H7 (cell line): ENCODE results near the gene FBXO15. TPM values are rescaled to one million over a fixed set of nuclear protein-coding genes. Genes with fewer than 3 reads are reported as not detected.

Experiments used
- DNase-seq: peaks from one replicate; pipeline ENCODE4 v3.0.0; 2012
- H3K27me3 ChIP-seq: 2 replicates; pipeline ENCODE4 v1.6.0; 2011; ENCODE audit warnings: mild to moderate bottlenecking, low read length; ENCODE audit not compliant: control insufficient read depth, insufficient read depth
- H3K36me3 ChIP-seq: replicated peaks from 2 replicates; pipeline ENCODE4 v1.5.1; 2011; ENCODE audit warnings: low read length; ENCODE audit not compliant: control insufficient read depth, insufficient read depth
- H3K4me3 ChIP-seq: 2 replicates; pipeline ENCODE4 v1.5.1; 2011; ENCODE audit warnings: low read depth, mild to moderate bottlenecking, control low read depth, low read length, moderate library complexity; ENCODE audit not compliant: insufficient read depth
- total RNA-seq: library from RNA; depleted of rRNA; stranded (reverse); fragments of >200 nt; shearing (Covaris generic); gene quantifications from 2 replicates; pipeline ENCODE4 v1.2.3, GENCODE V29; 2014

The FBXO15 gene
- total RNA-seq, 1 experiment from 2014 or later: 0.55 TPM

DNA sequence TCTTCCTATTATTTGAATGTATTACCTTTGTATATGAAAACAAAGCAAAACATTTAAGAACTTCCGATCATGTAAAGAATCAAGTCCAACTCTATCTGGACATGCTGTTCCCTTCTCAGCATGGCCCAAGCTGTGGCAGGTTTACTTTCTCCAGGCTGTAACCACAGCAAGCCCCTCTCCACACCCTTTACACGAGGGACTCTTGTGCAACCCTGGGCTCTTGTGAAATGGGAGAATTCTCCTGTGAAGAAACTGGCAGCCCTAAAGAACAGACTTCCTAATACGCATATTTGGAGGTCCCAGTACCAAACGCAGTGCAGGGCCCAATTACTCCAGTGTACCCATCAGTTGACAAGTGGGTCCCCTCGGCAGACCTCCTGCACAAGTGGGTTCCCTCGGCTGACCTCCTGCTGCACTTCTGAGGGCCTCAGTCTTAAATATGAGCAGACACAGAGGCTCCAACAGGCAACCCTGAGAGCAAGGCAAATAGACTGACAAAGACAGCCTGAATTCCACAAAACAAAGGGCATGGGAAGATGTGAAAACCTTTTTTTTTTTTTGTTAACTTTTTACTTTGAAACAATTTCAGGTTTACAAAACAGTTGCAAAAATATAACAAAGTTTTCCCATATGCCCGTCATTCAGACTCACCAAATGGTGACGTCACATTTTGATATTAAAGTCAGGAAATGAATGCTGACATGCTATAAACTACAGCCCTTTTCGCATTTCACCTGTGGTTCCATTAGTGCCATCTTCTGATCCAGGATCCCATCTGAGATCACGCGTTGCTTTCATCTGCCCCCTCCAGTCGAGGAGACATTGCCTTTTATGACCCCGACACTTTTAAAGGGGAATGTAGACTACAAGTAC is 78.2 kb downstream of the FBXO15 start:
- H3K36me3 ChIP-seq: no peaks in the 10 kb centered on the region

DNA sequence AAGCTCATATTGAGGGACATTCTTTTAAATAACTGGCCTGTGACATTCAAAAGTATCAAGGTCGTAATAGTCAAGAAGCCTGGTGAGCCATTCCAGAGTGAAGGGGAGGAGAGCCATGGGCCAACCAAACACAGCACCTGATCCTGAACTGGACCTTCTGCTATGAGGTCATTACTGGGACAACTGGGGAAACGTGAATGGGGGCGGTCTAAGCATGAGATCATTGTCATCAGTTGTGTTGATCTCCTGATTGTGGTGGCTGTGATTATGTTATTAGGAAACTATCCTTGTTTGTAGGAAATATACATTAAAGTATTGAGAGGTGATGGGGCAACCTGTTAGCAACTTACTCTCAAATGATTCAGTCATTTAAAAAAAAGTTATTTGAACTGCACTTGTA is 79.3 kb downstream of the FBXO15 start:
- no peaks in the 10 kb centered on the region for H3K36me3 ChIP-seq
- DNase-seq: no peak
- no peaks in the 10 kb centered on the region for H3K27me3 ChIP-seq
- no peak overlapping the region for H3K4me3 ChIP-seq

More for the DNA sequence above, 78.2 kb downstream of the FBXO15 start:
- DNase-seq: no peak
- no peaks in the 10 kb centered on the region for H3K27me3 ChIP-seq
- H3K4me3 ChIP-seq: no peak overlapping the region

DNA sequence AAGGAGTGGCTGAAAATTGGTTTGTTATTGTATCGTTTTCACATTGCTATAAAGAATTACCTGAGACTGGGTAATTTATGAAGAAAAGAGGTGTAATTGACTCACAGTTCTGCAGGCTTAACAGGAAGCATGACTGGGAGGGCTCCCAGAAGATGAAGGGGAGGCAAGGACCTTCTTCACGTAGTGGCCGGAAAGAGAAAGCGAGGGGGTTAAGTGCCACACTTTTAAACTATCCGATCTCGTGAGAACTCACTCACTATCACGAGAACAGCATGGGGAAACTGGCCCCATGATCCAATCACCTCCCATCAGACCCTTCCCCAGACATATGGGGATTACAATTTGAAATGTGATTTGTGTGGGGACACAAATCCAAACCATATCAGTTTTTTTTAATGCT is 81.6 kb downstream of the FBXO15 start:
- Histone ChIP-seq H3K4me3 (no peak overlapping the region), H3K36me3 (no peaks in the 10 kb centered on the region), H3K27me3 (no peaks in the 10 kb centered on the region)
- no peak for DNase-seq

DNA sequence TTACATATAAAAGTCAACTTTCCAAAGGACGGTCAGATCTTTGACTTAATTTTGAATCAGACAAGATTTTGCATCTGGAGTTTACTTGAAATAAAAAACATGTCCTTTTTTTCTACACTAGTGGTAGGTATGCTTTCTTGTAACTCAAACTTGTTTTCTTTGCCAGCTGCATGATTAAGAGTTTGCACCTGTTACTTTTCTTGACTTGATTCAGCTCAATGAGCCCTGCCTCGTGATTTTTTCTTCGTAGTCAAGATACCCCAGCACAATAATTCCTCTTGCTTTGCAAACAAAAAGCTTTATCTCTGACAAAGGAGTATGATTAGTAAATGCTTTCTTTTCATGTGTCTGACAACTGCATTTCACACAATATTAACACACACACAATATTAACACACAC is 82.3 kb downstream of the FBXO15 start:
- Histone ChIP-seq H3K36me3 (no peaks in the 10 kb centered on the region), H3K4me3 (no peak overlapping the region), H3K27me3 (no peaks in the 10 kb centered on the region)
- no peak for DNase-seq

DNA sequence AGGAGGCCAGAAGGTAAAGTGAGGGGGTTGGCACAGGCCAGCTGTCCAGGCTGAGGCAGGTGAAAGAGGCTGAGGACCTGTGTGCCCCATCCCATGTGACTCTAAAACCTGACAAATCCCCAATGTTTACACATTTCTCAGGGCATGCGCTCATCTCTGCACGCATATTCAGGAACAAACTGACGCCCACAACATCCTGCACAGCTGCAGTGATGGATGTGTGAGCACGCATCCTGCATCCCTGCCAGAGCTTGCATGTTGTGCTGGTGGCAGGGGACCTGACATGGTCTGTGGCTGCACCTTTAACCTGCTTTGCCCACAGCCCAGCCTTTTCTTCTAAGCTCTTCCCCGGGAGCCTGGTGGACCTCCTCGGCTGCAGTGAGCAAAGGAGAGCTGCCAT is 83.1 kb downstream of the FBXO15 start:
- no peak for DNase-seq
- no peaks in the 10 kb centered on the region for H3K36me3 ChIP-seq
- no peaks in the 10 kb centered on the region for H3K27me3 ChIP-seq
- H3K4me3 ChIP-seq: no peak overlapping the region

DNA sequence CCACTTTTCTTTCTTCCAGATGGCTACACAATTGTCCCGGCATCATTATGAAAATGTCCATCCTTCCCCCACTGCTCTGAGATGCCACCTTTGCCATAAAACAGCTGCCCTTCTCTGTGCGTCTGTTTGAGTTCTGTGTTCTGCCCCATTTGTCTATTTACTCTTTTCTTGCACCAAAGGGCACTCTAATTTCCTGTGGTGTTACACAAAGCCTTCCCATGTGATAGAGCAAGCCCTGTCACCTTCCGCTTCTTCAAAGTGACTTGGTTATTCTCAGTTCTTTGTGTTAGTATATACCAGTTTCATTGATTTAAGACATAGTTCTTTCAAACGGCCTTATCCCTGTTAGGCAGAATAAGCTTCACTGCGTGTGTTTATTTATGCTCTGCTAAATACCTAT is 84.1 kb downstream of the FBXO15 start:
- Histone ChIP-seq H3K27me3 (no peaks in the 10 kb centered on the region), H3K4me3 (no peak overlapping the region), H3K36me3 (no peaks in the 10 kb centered on the region)
- DNase-seq: no peak

DNA sequence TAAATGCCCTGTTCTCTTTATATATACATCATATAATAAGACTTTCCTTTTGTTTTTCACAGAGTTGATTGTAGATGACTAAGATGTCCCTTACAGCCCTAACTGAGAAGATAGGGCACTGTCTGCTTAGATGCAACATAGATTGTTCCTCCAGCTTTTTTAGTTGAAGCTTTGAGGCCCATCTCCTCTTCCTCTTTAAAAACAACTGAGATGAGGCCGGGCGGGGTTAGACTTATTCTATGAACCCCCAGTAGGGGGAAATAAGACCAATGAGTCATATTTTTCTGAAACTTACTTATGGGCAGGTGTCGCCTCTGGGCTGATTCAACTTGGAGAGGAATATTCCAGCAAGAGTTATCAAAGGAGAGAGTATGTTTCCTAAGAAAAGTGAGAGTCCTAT is 84.6 kb downstream of the FBXO15 start:
- Histone ChIP-seq H3K4me3 (no peak overlapping the region), H3K36me3 (no peaks in the 10 kb centered on the region), H3K27me3 (no peaks in the 10 kb centered on the region)
- DNase-seq: no peak

DNA sequence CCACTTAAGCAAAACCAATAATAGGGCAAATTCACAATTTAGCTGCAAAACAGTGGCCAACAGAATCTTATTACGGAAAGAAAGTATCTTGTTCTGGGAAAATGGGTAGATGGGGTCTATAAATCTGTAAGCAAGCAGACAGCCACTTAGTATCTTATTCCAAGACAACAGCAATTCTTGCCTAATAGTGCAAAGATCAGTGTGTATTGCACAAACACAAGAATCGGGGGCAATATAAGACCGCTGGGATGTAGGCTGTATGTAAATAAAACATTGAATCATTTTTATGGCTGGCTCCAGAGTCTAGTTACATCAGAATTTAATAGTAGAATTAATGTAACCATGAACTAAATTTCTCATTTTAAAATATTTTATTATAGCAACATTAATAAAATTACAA is 85.6 kb downstream of the FBXO15 start:
- DNase-seq: no peak
- H3K4me3 ChIP-seq: no peak overlapping the region
- H3K36me3 ChIP-seq: no peaks in the 10 kb centered on the region

DNA sequence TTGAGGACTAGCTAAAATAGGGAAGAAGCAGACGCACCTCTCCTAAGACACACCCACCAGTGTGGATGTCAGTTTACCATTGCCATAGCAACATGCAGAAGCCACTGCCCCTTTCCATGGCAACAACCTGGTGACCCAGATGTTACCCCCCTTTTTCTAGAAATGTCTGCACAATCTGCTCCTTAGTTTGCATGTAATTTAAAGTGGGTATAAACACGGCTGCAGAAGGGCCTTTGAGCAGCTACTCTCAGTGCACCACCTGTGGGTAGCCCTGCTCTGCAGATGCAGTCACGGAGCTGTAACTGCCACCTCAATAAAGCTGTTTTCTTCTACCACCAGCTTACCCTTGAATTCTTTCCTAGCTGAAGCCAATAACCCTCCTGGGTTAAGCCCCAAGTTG is 87.1 kb downstream of the FBXO15 start:
- Histone ChIP-seq H3K36me3 (no peaks in the 10 kb centered on the region), H3K27me3 (no peaks in the 10 kb centered on the region), H3K4me3 (no peak overlapping the region)
- no peak for DNase-seq

More for the DNA sequence above, 85.6 kb downstream of the FBXO15 start:
- no peaks in the 10 kb centered on the region for H3K27me3 ChIP-seq

DNA sequence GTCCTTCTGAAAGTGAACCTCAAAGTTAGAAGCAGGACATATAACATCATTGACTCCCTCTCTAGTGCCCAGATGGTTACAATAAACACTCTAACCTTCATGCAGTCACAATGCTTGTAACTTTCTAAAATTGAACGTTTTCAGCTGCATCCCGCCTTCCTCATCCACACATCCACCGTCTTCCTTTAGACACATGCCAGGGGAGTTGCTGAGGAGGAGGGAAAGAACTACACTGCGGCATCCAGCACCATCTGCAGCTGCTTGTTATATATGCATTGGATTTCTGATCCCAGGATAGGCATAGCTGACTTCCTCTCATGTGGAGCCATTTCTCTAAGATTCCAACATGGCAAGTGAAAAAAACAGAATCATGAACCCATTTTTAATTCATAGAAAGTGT is 96.8 kb downstream of the FBXO15 start:
- Histone ChIP-seq H3K27me3 (no peaks in the 10 kb centered on the region), H3K36me3 (no peaks in the 10 kb centered on the region), H3K4me3 (no peak overlapping the region)
- DNase-seq: no peak

DNA sequence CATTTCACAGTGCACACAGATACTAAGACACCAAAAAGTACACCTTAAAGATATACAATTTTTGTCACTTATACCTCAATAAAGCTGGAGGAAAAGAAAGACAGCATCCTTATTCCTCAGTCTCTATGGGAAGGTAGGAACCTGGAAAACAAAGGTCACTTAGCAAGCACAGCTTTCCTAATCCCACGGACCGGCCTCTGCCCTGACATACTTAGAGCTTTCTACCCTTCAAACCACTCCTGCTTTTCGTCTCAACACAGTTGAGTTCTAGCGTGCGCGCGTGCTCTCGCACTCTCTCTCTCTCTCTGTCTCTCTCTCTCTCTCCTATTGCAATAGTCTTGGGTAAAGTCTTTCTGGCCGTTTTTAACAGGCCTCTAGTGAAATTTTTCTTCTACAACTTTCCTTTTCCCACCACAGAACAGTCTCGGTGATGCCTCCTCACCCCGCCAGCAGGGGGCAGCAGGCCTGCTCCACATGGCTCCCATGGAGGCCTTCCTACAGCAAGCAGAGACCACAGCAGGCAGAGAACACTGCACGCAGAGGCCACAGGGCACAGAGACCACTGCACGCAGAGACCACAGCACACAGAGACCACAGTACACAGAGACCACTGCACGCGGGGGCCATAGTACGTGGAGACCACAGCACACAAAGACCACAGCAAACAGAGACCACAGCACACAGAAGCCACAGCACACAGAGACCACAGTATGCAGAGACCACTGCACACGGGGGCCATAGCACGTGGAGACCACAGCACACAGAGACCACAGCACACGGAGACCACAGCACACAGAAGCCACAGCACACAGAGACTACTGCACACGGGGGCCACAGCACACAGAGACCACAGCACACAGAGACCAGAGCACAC is 106.9 kb downstream of the FBXO15 start:
- no peaks in the 10 kb centered on the region for H3K36me3 ChIP-seq
- no peaks in the 10 kb centered on the region for H3K27me3 ChIP-seq
- peak; percentile 68 for DNase-seq
- H3K4me3 ChIP-seq: no peak overlapping the region

DNA sequence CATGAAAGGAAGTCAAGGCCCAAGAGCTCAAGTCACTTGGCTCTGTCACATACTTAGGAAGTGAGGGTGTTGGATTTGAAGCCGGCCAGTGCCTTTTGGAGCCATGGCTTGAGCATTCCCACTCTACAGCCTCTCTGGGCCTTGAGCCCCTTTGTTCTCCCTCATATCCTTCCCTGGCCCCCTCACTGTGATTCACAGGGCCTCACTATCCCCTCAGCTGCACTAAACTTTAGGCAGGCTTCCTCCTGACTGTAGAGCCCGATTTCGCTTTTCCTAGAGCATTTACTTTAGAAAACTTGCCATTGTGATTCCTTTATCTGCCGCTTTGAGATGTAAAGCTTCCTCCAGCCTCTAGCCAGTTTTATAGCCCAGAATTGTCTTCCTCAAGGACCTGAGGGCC is 107.6 kb downstream of the FBXO15 start:
- H3K4me3 ChIP-seq: no peak overlapping the region
- H3K36me3 ChIP-seq: no peaks in the 10 kb centered on the region
- DNase-seq: peak; percentile 22
- no peaks in the 10 kb centered on the region for H3K27me3 ChIP-seq

DNA sequence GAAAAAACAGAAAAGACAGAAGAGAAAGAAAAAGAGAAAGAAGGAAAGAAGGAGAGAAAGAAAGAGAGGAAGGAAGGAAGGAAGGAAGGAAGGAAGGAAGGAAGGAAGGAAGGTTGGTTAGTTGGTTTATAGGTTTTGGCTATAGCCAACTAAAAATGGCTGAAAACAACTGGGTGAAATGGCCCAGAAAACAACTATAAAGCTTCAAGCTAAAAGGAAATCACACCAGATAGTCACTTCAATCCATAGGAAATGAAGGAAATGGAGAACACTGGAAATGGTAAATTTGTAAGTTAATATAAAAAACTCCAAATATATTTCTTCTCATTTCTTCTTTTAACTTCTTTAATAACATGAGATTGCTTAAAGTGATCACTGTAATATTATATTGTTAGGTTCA is 118.5 kb downstream of the FBXO15 start:
- H3K4me3 ChIP-seq: no peak overlapping the region
- H3K36me3 ChIP-seq: no peaks in the 10 kb centered on the region
- no peaks in the 10 kb centered on the region for H3K27me3 ChIP-seq
- DNase-seq: no peak
